GM12873 (cell line): ENCODE measurements around the gene PAOX.

ENCODE experiments used
- CTCF ChIP-seq: IDR thresholded peaks from 2 replicates; pipeline ENCODE4 v1.5.1; 2012; ENCODE audit warnings: low read depth, mild to moderate bottlenecking, moderate library complexity, low read length, control low read depth; ENCODE audit not compliant: insufficient read depth; ENCODE audit errors: missing control alignments

The PAOX gene

GRCh38 chr10:133370030-133370786 is 8.9 kb upstream of the PAOX start:
- TF ChIP-seq CTCF: no peak

GRCh38 chr10:133372507-133372906 is 6.6 kb upstream of the PAOX start:
- no peak for TF ChIP-seq CTCF

GRCh38 chr10:133373174-133374090 is 5.6 kb upstream of the PAOX start, which contains the start of gene ECHS1:
Gene ECHS1 (minus strand): TSS chr10:133373354. CDS start chr10:133373333, 21 bp downstream.
- TF ChIP-seq CTCF: no peak

- no peak for TF ChIP-seq CTCF
Observed at GRCh38 chr10:133375357-133376115, 3.5 kb upstream of the PAOX start.

- TF ChIP-seq CTCF: no peak
Observed at GRCh38 chr10:133377025-133377817, 1.8 kb upstream of the PAOX start.

- TF ChIP-seq CTCF: no peak
Observed at GRCh38 chr10:133377818-133378250, 1.2 kb upstream of the PAOX start.
